Right kidney (tissue), 1 donor: Measurements from ENCODE around the gene SCO1.
"Not testable (repeated sequence)": the region's sequence is repeated elsewhere in the genome, so short reads cannot be mapped to it uniquely, and the experiment has no call there.

Experiments
- DNase-seq: peaks from one replicate; pipeline ENCODE4 v3.0.0-alpha.2; 2016

SCO1 gene

GRCh38 chr17:10727192-10727591, 29.9 kb upstream of the SCO1 start:
- no peak for DNase-seq

DNA sequence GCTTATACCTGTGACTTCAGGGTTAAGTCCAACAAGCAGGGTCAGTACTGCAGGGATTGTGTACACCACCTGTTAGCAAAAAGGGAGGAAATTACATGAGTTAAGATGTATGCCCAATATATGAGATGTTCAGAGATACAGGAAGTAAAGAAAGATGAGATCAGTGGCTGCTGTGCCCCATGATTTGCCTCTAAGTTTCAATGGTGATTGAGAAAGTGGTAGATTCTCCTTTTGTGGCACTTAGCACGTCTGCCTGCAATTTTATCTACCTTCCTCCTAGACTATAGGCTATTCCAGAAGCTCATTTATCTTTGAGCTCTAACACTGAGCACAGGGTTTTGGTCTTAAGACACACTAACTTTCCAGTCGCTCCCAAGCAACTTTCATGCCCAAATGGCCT, 28.9 kb upstream of the SCO1 start:
- no peak for DNase-seq

DNA sequence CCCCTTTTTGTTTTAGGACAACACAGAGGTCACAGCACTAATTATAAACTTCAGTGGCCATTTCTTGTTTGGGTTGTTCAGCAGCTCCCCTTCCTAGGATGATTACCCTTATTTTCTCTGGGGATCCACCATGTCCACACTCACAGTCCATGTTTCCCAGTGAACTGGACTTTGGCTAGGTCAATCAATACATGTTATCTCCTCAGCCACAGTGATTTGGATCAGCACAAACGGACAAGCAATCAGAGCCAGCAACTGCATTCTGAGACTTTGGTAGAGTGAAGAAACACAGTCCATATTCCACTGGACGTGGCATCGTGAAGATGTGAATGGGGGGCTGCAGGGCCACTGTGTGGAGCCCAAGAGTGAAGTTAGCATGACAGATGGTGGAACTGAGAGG, 27.9 kb upstream of the SCO1 start:
- DNase-seq, result no peak

- no peak for DNase-seq
These were observed 27.3 kb upstream of the SCO1 start for GRCh38 chr17:10724546-10725195.

- no peak for DNase-seq
These were observed 21.2 kb upstream of the SCO1 start for GRCh38 chr17:10718547-10718946.

DNA sequence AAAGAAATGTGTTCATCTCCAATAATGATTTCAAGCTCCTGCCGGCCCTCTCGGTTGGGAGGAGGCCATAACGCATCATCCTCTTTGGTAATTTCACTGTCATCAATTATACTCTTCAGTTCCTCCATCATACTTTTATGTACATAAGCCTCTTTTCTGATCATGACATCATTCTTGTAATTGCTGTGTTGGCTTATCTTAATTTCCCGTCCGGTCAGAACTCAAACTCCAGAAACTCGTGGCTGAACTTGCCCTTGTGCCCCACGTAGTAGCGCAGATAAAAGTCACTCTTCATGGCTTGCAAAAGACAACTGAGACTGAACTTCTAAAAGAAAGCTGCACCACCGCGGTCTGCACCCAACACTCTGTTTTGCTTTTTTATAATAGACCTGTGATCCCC, 18.9 kb upstream of the SCO1 start:
- DNase-seq, result no peak

- no peak for DNase-seq
These were observed 16.0 kb upstream of the SCO1 start for GRCh38 chr17:10713318-10713717.

DNA sequence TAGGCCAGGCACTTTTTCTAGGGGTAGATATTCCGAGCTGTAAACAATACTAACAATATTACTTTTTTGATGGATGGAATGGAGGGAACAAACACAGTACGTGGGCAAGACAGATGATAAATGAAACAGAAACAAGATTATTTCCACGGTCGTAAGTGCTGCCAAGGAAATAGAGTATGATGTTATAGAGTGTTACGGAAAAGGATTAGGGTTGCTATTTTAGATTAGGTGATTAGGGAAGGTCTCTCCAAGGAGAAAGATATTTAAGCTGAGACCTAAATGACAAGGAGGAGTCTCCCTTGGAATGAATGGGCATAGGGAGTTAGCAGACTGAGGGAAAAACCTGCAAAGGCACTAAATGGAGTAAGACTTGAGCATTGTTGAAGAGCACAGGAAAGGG, 8.4 kb upstream of the SCO1 start:
- DNase-seq, result no peak

- DNase-seq, result no peak
These were observed 5.2 kb upstream of the SCO1 start for GRCh38 chr17:10702574-10702973.

- no peak for DNase-seq
These were observed 2.5 kb upstream of the SCO1 start for GRCh38 chr17:10699856-10700255.

- DNase-seq, result peak; percentile 26
These were observed 924 bp upstream of the SCO1 start for GRCh38 chr17:10698096-10698818.

- DNase-seq, result not testable (repeated sequence)
These were observed 1.4 kb downstream of the SCO1 start for GRCh38 chr17:10695875-10696407.

- no peak for DNase-seq
These were observed 9.8 kb downstream of the SCO1 start for GRCh38 chr17:10687499-10687898.

- no peak for DNase-seq
These were observed 13.5 kb downstream of the SCO1 start for GRCh38 chr17:10683853-10684252.

- no peak for DNase-seq
These were observed 15.4 kb downstream of the SCO1 start for GRCh38 chr17:10681866-10682446.

GRCh38 chr17:10674704-10675103, 22.6 kb downstream of the SCO1 start:
- DNase-seq, result no peak

- no peak for DNase-seq
These were observed 24.0 kb downstream of the SCO1 start for GRCh38 chr17:10673312-10673711.

- no peak for DNase-seq
These were observed 28.6 kb downstream of the SCO1 start for GRCh38 chr17:10668775-10669174.

GRCh38 chr17:10666906-10667305, 30.4 kb downstream of the SCO1 start:
- no peak for DNase-seq

GRCh38 chr17:10664571-10664970, 32.8 kb downstream of the SCO1 start:
- no peak for DNase-seq

- no peak for DNase-seq
These were observed 34.1 kb downstream of the SCO1 start for GRCh38 chr17:10663231-10663630.

GRCh38 chr17:10661437-10661836, 35.9 kb downstream of the SCO1 start:
- DNase-seq, result no peak

DNA sequence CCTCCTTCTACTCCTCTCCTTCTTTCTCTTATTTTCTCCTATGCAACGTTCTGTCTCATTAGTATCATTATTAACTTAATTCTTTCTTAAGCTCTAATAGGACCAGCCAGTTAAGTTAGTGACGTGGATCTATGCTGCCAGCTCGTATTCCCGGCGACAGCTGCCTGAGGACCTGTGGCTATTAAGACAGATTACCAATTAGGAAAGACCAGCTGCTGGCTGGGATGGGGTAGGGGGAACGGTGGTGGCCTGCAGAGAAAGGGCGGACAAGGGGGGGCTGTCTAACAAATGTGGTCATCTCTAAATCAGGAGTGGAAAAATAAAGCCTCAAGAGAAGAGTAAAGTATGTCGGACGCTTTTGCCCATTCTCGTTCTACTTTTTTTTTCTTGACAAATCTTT, 39.5 kb downstream of the SCO1 start:
- DNase-seq, result no peak

- DNase-seq, result no peak
These were observed 40.2 kb downstream of the SCO1 start, which contains the start of gene MYH3 for GRCh38 chr17:10657148-10657547. MYH3 (minus strand) TSS chr17:10657309; CDS start chr17:10655064, 2,245 bp downstream.
